H1 (cell line): Measurements from ENCODE around the gene PRTN3. TPM values are rescaled to one million over a fixed set of nuclear protein-coding genes. Genes with fewer than 3 reads are reported as not detected.

Experiments used
- CTCF ChIA-PET: fragments of 300-600 bp; sonication (Branson Sonifier 250); formaldehyde crosslinking; loops from one replicate; lab custom pipeline; 2021; ENCODE audit not compliant: partially characterized antibody; lab: Charles Lee
- POLR2A ChIA-PET: fragments of 300-600 bp; sonication (Branson Sonifier 250); formaldehyde crosslinking; loops from one replicate; lab custom pipeline; 2021; ENCODE audit warnings: inconsistent platforms; ENCODE audit not compliant: partially characterized antibody; lab: Charles Lee
- DNase-seq, 2 experiments: peaks; one replicate each; pipeline versions ENCODE4 v3.0.0 to v3.0.0-alpha.2; 2010 to 2022; ENCODE audit warnings: low spot score in 2 of 2, low read depth in 1 of 2, mixed read lengths in 1 of 2
- FAIRE-seq: peaks from 2 replicates; lab custom pipeline; 2011; peaks lifted over from hg19 to GRCh38; lab: Jason Lieb, UNC
- H2AFZ ChIP-seq: 2 replicates; pipeline ENCODE4 v1.8.1; 2012; ENCODE audit warnings: low read length, inconsistent platforms
- H2AK5ac ChIP-seq: 2 replicates; pipeline ENCODE4 v1.6.1; 2013; ENCODE audit warnings: low read depth, low read length
- H2BK120ac ChIP-seq: replicated peaks from 2 replicates; pipeline ENCODE3; 2013; ENCODE audit warnings: low read depth, low read length, inconsistent platforms
- H2BK12ac ChIP-seq: 2 replicates; pipeline ENCODE4 v1.6.1; 2013; ENCODE audit warnings: low read depth, low read length
- H2BK15ac ChIP-seq: 2 replicates; pipeline ENCODE4 v1.6.1; 2013; ENCODE audit warnings: low read length
- H2BK20ac ChIP-seq: 2 replicates; pipeline ENCODE4 v1.6.1; 2013; ENCODE audit warnings: low read length
- H2BK5ac ChIP-seq: 2 replicates; pipeline ENCODE4 v1.6.1; 2013; ENCODE audit warnings: low read depth, low read length
- H3K14ac ChIP-seq: 2 replicates; pipeline ENCODE4 v1.6.1; 2013; ENCODE audit warnings: inconsistent platforms; ENCODE audit not compliant: insufficient read length
- H3K18ac ChIP-seq: 2 replicates; pipeline ENCODE4 v1.6.1; 2013; ENCODE audit warnings: low read length; ENCODE audit errors: extremely low read depth
- H3K23ac ChIP-seq: 2 replicates; pipeline ENCODE4 v1.6.1; 2013; ENCODE audit warnings: inconsistent platforms; ENCODE audit not compliant: insufficient read length
- H3K23me2 ChIP-seq: 2 replicates; pipeline ENCODE4 v1.6.1; 2013; ENCODE audit warnings: low read depth, low read length
- H3K27ac ChIP-seq: 2 replicates; pipeline ENCODE4 v1.6.1; 2011; ENCODE audit warnings: low read depth, low read length, inconsistent platforms
- H3K27me3 ChIP-seq, 4 experiments: replicated peaks in 1 of 4; 1 replicate in 1 of 4; 2 replicates in 3 of 4; pipeline versions ENCODE4 v1.6.1 to v1.8.1; 2011 to 2013; ENCODE audit warnings: low read length in 3 of 4, mild to moderate bottlenecking in 3 of 4, inconsistent platforms in 2 of 4, mixed read lengths in 2 of 4, moderate library complexity in 1 of 4; ENCODE audit not compliant: control insufficient read depth in 3 of 4, insufficient read depth in 3 of 4; ENCODE audit errors: extremely low read depth in 1 of 4
- H3K36me3 ChIP-seq, 4 experiments: 2 replicates each; pipeline versions ENCODE4 v1.6.1 to v1.8.1; 2011 to 2013; ENCODE audit warnings: mild to moderate bottlenecking in 4 of 4, low read length in 3 of 4, moderate library complexity in 2 of 4, control low read depth in 1 of 4, inconsistent platforms in 1 of 4; ENCODE audit not compliant: insufficient read depth in 4 of 4, control insufficient read depth in 2 of 4
- H3K4ac ChIP-seq: replicated peaks from 2 replicates; pipeline ENCODE3; 2013; ENCODE audit warnings: low read length, low read depth, mixed read lengths, inconsistent platforms; ENCODE audit not compliant: insufficient read length
- H3K4me1 ChIP-seq, 4 experiments: replicated peaks in 1 of 4; 1 replicate in 1 of 4; 2 replicates in 3 of 4; pipeline versions ENCODE4 v1.6.1 to v1.8.1; 2011 to 2013; ENCODE audit warnings: low read length in 3 of 4, inconsistent platforms in 2 of 4, mixed read lengths in 1 of 4; ENCODE audit not compliant: insufficient read depth in 4 of 4, control insufficient read depth in 3 of 4
- H3K4me2 ChIP-seq, 2 experiments: 2 replicates each; pipeline versions ENCODE4 v1.6.1 to v1.8.1; 2011 to 2013; ENCODE audit warnings: low read depth in 2 of 2, low read length in 2 of 2, control low read depth in 1 of 2, inconsistent platforms in 1 of 2, mild to moderate bottlenecking in 1 of 2; ENCODE audit not compliant: insufficient read depth in 1 of 2
- H3K4me3 ChIP-seq, 4 experiments: fragments of 200-600, 300-600 bp in 1 of 4; sonication (generic), shearing (Covaris generic), sonication (Bioruptor Twin) in 1 of 4; 2 replicates each; pipeline versions ENCODE4 v1.5.1 to v1.8.1; 2011 to 2016; ENCODE audit warnings: low read length in 4 of 4, low read depth in 3 of 4, control low read depth in 2 of 4, inconsistent platforms in 2 of 4, mild to moderate bottlenecking in 2 of 4, mixed read lengths in 1 of 4, moderate library complexity in 1 of 4; ENCODE audit not compliant: insufficient read depth in 2 of 4; ENCODE audit errors: extremely low read depth in 1 of 4
- H3K56ac ChIP-seq: replicated peaks from 2 replicates; pipeline ENCODE3; 2013; ENCODE audit warnings: low read depth, mild to moderate bottlenecking, mixed read lengths, low read length, inconsistent platforms; ENCODE audit not compliant: insufficient read length
- H3K79me1 ChIP-seq: 2 replicates; pipeline ENCODE4 v1.6.1; 2013; ENCODE audit warnings: low read depth, low read length, control low read depth
- H3K79me2 ChIP-seq, 2 experiments: 2 replicates each; pipeline versions ENCODE4 v1.6.1 to v1.8.1; 2012 to 2013; ENCODE audit warnings: low read length in 2 of 2, mild to moderate bottlenecking in 2 of 2, inconsistent platforms in 1 of 2; ENCODE audit not compliant: insufficient read depth in 2 of 2, control insufficient read depth in 1 of 2
- H3K9ac ChIP-seq, 4 experiments: replicated peaks in 1 of 4; 1 replicate in 1 of 4; 2 replicates in 3 of 4; pipeline versions ENCODE4 v1.6.1 to v1.8.1; 2011 to 2013; ENCODE audit warnings: low read depth in 3 of 4, low read length in 3 of 4, control low read depth in 2 of 4, mild to moderate bottlenecking in 2 of 4, moderate library complexity in 2 of 4, inconsistent platforms in 1 of 4; ENCODE audit errors: extremely low read depth in 1 of 4
- H3K9me3 ChIP-seq, 2 experiments: 2 replicates each; pipeline versions ENCODE4 v1.6.1 to v1.8.1; 2012 to 2013; ENCODE audit warnings: mild to moderate bottlenecking in 2 of 2, moderate library complexity in 2 of 2, control low read depth in 1 of 2, inconsistent platforms in 1 of 2, low read depth in 1 of 2, low read length in 1 of 2, mixed read lengths in 1 of 2; ENCODE audit not compliant: insufficient read depth in 2 of 2
- H4K20me1 ChIP-seq, 2 experiments: replicated peaks in 1 of 2; 2 replicates each; pipeline versions ENCODE3 to v1.8.1; 2011 to 2013; ENCODE audit warnings: inconsistent platforms in 2 of 2, low read length in 2 of 2, mild to moderate bottlenecking in 1 of 2; ENCODE audit not compliant: insufficient read depth in 2 of 2, control insufficient read depth in 1 of 2
- H4K5ac ChIP-seq: 2 replicates; pipeline ENCODE4 v1.6.1; 2013; ENCODE audit warnings: low read length, low read depth, mixed read lengths, inconsistent platforms; ENCODE audit not compliant: insufficient read length
- H4K8ac ChIP-seq: 2 replicates; pipeline ENCODE4 v1.8.0; 2013; ENCODE audit warnings: mild to moderate bottlenecking, moderate library complexity, low read length, inconsistent platforms; ENCODE audit not compliant: insufficient read depth; ENCODE audit errors: extremely low read depth
- H4K91ac ChIP-seq: replicated peaks from 2 replicates; pipeline ENCODE3; 2013; ENCODE audit warnings: low read length, mixed read lengths, inconsistent platforms; ENCODE audit not compliant: insufficient read length
- FOSL1 ChIP-seq: IDR thresholded peaks from 2 replicates; pipeline ENCODE4 v1.6.1; 2011; ENCODE audit warnings: mild to moderate bottlenecking, low read depth, low read length, moderate library complexity; ENCODE audit not compliant: insufficient read depth
- NANOG ChIP-seq: IDR thresholded peaks from 2 replicates; pipeline ENCODE4 v1.6.1; 2011; ENCODE audit warnings: low read length, low read depth, mild to moderate bottlenecking, inconsistent platforms; ENCODE audit not compliant: insufficient read depth, poor library complexity, severe bottlenecking
- whole genome bisulfite sequencing, 2 experiments: shearing (Covaris generic) in 1 of 2; methylation state at CpG; one replicate each; pipeline versions ENCODE4 v1.1.6 to v1.1.7; 2013 to 2015; ENCODE audit warnings: low lambda C conversion rate in 2 of 2, mixed read lengths in 2 of 2, inconsistent platforms in 1 of 2, low coverage in 1 of 2, missing lambda C conversion rate in 1 of 2; ENCODE audit not compliant: insufficient replicate concordance in 2 of 2, insufficient coverage in 1 of 2, insufficient read length in 1 of 2; ENCODE audit errors: extremely low coverage in 1 of 2, missing lambda C conversion rate in 1 of 2; 5-methylcytosine and 5-hydroxymethylcytosine counted together
- polyA plus RNA-seq, 7 experiments: library from polyadenylated mRNA; depleted of rRNA in 3 of 7; stranded (reverse) in 5 of 7; unstranded in 2 of 7; fragments of >200 nt in 5 of 7; fragments of 200-250 nt in 2 of 7; gene quantifications; 1 replicate in 5 of 7; 2 replicates in 1 of 7; 4 replicates in 1 of 7; pipeline versions ENCODE4 v1.2.1 to v1.2.3, GENCODE V29; 2011 to 2013; ENCODE audit warnings: missing spikeins in 2 of 7, mixed read lengths in 2 of 7
- total RNA-seq: library from RNA; stranded (reverse); fragmentation: NEBNext Ultra II Directional; extraction: Animal tissue kit (Norgen Biotek cat#: 25700); gene quantifications from 2 replicates; pipeline ENCODE4 v1.2.1, GENCODE V29; 2021

Gene PRTN3
- total and polyA plus RNA-seq, 2 of the 8 experiments (the other 6 are each of a cell fraction or from before 2014, with no cell fraction given) = 0.39 to 2.1 TPM

DNA sequence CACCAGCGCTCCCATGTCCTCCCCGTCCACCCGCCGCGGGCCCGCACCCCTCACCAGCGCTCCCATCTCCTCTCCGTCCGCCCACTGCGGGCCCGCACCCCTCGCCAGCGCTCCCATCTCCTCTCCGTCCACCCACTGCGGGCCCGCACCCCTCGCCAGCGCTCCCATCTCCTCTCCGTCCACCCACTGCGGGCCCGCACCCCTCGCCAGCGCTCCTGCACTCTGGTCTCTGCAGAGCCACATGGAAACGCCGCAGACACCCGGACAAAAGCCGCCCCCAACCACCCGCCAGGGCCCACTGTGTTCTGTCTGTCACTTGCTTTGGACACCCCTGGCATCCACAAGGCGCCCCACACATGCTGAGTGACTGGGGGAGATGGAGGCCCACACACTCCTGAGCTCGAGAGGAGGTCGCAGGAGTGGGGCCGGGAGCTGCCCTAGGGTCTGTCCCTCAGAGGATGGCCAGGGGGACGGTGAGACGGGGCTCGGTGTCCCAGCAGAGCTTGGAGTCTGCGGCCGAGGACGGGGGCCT, 26.0 kb downstream of the PRTN3 start:
- peaks cover 0 to 5% (median 0%) of the 10 kb centered on the region in 4 experiments; a peak in 2 of 7 replicates for H3K27me3 ChIP-seq
- peaks cover 0 to under 1% of the 10 kb centered on the region in 2 experiments; a peak in 1 of 4 replicates for H3K9me3 ChIP-seq
- H2BK5ac ChIP-seq = no peak overlapping the region
- no peak for FAIRE-seq
- no peak overlapping the region for H2BK120ac ChIP-seq
- no peak for DNase-seq
- no peak overlapping the region for H3K4me3 ChIP-seq
- no peak overlapping the region for H3K23ac ChIP-seq
- no peak overlapping the region for H2AK5ac ChIP-seq
- peaks cover 0 to 12% (median 0%) of the 10 kb centered on the region in 4 experiments; a peak in 2 of 8 replicates for H3K36me3 ChIP-seq
- no peak overlapping the region for H3K14ac ChIP-seq
- H4K91ac ChIP-seq = no peak overlapping the region
- no peak overlapping the region for H2BK15ac ChIP-seq
- H2BK20ac ChIP-seq = no peak overlapping the region
- H3K56ac ChIP-seq = no peak overlapping the region
- no peak overlapping the region for H3K27ac ChIP-seq
- no peak overlapping the region for H2AFZ ChIP-seq
- WGBS, 2 experiments = 82% methylated on average over 32 of the region's 38 CpGs; no CpG with 5 or more reads in 1 of the 2 experiments
- no peak overlapping the region for H2BK12ac ChIP-seq
- no peaks in the 10 kb centered on the region for H3K79me2 ChIP-seq
- no peak overlapping the region; the same call in 1 of the 2 replicates for H3K18ac ChIP-seq
- H4K5ac ChIP-seq = no peak overlapping the region
- no peaks in the 10 kb centered on the region; the same call in 1 of the 2 replicates for H3K79me1 ChIP-seq
- ChIA-PET CTCF (interaction anchor here (0.6 to 2.6 kb wide), 15 partner anchors 8 to 372 kb away, joined by 3 to 9 read pairs (median 4); partner anchors contain the start of gene MISP), POLR2A (interaction anchor here (0.7 to 1.3 kb wide), 3 partner anchors 32 to 66 kb away, joined by 3 to 5 read pairs (median 5); no protein-coding TSS in a partner anchor)
- peaks cover 0 to 14% (median 4%) of the 10 kb centered on the region in 4 experiments; a peak in 6 of 7 replicates for H3K4me1 ChIP-seq
- H4K20me1 ChIP-seq = peaks cover 4 to 8% of the 10 kb centered on the region in 2 experiments
- no peak overlapping the region for H3K9ac ChIP-seq
- no peak overlapping the region; the same call in 1 of the 2 replicates for H4K8ac ChIP-seq
- H3K4me2 ChIP-seq = peak overlapping the region in 1 of 2 experiments; percentile 35; a peak in 1 of 4 replicates
- H3K23me2 ChIP-seq = peaks cover 5% of the 10 kb centered on the region; the same call in 1 of the 2 replicates
- H3K4ac ChIP-seq = no peak overlapping the region
- no peak for TF ChIP-seq FOSL1
- no peak for TF ChIP-seq NANOG
